CD4-positive, alpha-beta T cell treated with Interleukin-6 at 100 ng/mL for 8 hours (primary cell): ENCODE data around the gene TSPAN12.

Experiments used
- DNase-seq: peaks from one replicate; pipeline ENCODE4 v3.0.0-alpha.2; 2020; ENCODE audit warnings: mixed read lengths, low spot score

TSPAN12 gene

GRCh38 chr7:120743128-120743527 is 114.8 kb downstream of the TSPAN12 start:
- no peak for DNase-seq

- no peak for DNase-seq
Measured at GRCh38 chr7:120742372-120742771, 115.6 kb downstream of the TSPAN12 start.

GRCh38 chr7:120741371-120742042 is 116.4 kb downstream of the TSPAN12 start:
- no peak for DNase-seq

- no peak for DNase-seq
Measured at GRCh38 chr7:120740348-120740747, 117.6 kb downstream of the TSPAN12 start.

GRCh38 chr7:120738816-120739215 is 119.1 kb downstream of the TSPAN12 start:
- no peak for DNase-seq
